Ureter (tissue), 1 donor: ENCODE results near the gene PXK. TPM values are rescaled to one million over a fixed set of nuclear protein-coding genes. Genes with fewer than 3 reads are reported as not detected.

Source experiments
- DNase-seq: peaks from one replicate; pipeline ENCODE4 v3.0.0-alpha.2; 2020; ENCODE audit warnings: low spot score
- total RNA-seq: library from RNA; stranded (reverse); gene quantifications from one replicate; pipeline ENCODE4 v1.2.4, GENCODE V29; 2023
- donor health status: DM: yes; HTN: yes; CAD: no.

PXK gene
- total RNA-seq, 1 donor from 2014 or later = 26.8 TPM

DNA sequence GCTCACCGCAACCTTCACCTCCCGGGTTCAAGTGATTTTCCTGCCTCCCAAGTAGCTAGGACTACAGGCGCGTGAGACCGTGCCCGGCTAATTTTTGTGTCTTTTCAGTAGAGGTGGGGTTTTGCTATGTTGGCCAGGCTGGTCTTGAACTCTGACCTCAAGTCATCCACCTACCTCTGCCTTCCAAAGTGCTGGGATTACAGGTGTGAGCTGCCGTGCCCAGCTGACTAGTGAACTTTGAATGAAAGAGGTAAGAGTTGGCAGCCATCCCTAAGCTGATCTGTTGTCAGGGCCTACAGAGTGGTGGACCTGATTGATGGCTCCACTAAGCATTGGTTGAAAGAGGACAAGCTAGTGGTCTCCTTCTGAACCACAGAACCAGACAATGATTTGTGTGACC is 15.3 kb downstream of the PXK start:
- DNase-seq = no peak

DNA sequence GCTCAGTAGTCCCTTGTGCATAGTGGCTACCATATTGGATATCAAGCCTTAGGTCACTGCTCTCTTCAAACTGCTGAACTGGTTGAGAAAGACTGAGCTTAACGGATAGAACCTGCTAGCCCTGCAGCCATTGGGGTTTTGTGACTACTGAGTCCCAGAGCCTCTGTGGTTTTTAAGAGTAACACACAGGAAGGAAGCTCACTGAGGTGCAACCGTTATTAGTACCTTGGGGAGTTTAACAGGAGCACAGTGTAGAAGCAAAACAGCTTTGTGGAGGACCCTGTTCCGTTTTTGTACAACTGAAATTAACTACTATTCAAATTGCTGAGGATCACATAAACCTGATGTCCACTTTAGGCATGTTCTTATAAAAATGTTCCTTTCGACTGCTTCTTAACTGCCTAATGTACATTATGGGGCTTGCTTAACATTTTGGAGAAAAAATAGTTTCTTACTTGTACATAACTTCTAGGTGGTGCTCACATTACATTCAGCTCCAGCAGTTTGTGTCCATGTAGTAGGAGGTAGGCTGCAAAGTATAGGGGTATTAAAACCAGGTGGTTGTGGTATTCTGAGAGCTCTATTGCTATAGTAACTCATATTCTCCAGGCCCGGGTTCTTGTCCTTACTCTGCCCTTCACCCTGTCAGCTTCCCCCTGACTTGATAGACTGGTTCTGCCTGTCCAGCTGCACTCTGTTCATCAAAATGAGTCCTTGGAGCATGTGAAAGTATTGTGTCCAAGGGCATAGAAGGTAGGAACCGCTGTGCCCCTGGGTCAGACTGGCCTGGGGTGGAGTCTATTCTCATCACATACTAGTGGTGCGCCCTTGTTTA is 17.3 kb downstream of the PXK start:
- no peak for DNase-seq

DNA sequence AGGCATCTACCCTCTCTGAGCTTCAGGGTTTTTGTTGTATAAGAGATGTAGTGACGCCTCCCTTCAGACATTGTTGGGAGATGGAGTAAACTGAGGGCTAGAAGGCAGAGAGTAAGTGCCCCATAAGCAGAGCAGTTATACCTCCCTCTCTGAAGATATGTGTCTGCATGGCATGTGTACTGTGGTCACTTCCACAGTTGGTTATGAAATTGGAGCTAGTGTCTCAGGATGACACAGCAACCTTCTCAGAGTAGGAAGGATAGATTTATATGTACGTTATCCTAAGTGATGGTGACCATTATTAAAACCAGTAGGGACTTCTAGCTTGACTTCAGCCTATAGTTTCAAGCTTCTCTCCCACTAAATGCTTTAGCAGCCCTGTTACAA is 17.9 kb downstream of the PXK start:
- no peak for DNase-seq

DNA sequence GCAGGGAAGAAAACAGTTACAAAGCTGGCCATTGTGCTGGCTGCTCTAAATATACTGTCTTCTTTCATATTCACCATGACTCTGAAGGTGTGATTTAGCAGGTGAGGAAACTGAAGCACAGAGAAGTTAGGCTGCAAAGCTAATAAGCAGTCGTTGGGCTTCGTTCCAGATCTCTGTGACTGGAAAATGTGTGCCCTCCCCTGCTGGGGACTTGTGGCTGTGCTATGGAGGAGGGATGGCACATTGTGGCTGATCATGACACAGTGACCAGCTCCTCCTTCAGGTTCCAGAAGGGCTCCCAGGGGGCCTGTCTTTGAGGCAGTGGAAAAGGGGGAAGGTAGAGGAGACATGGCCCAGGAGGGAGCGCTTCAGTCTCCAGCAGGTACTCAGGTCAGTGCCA is 19.2 kb downstream of the PXK start:
- no peak for DNase-seq

DNA sequence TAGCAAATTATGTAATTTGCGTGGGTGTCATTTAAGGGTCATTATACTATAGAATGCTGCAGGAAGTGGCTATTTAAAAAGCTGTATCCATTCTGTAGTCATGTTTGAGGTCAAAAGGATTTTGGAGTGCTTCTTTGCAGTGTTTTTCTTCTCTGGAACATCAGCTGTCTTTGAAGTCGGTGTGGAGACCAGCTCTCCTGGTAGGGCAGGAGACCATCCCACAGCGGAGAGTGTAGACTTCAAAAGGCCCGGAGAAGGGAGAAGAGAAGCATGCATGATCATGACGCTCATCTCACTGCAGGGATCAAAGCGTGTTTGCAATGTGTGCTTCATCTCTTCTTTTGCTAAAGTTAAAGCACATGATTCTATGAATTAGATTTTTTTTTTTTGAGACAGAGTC is 19.9 kb downstream of the PXK start:
- DNase-seq = no peak

DNA sequence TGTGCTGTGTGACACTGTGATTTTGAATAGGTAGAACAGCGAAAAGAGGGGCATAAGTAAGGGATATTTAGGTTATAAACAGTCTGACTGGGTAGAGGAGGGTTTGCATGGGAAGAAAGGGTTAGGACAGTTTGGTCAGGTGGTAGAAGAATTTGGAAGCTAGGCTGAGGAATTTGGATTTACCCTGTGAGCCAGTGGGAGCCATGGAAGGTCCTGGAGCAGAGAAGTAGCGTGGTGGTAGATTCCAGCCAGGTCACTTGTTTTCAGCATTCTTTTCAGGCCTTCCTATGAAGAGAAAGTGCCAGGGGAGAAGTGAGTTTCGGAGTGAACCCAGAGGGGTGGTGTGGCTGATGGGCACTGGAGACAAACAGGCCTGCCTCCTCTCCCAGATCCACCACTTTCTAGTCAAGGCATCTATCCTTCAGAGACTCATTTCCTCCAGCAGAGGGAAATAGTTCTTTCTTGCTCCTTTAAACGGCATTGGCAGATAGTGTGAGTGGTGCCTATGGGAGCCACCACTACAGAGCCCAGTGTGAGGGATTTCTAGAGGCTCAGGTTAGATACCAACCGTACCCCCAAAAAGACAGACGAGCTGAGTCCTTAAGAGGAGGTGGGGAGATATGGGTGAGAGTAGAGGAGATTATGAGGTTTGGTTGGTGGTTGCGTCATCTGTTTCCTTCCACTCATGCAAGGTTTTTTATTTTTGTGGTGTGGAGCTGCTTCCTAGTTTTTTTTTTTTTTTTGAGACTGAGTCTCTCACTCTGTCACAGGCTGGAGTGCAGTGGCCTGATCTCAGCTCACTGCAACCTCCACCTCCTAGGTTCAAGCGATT is 21.2 kb downstream of the PXK start:
- no peak for DNase-seq

DNA sequence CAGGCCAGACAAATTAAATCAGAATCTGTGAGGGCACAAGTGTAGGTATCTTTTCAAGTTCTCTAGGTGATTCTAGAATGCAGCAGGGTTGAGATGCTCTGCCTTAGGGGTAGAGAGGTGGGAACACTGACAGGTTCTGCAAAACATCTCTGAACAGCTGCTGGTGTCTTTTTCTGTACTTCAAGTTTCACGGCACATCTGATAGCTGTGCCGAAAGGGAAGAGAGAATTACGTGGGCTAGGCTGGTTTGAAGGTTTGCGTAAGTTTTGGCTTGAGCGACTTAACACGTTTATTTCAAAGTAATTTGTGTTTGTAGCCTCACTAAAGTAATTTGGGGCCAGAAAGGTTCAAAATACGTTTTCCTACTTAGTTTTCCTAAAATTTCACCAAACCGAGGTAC is 22.5 kb downstream of the PXK start:
- DNase-seq = no peak

DNA sequence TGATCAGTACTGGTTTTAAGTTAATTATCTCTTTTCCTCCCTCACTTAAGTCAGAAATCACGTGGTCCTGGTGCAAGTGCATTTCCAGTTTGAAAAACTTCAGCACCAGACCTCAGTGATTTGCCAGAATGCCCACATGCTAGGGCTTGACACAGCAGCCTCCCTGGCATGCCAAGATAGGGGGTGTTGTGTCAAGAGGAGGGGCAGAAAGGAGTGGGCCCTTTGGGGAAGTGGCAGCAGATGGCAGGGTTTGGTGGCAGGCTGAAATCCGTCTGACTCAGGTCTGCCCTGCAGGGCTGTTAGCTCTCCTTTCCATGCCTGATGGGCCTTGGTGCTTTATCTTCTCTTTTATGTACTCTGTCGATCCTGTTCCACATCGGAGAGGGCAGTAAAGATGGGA is 23.4 kb downstream of the PXK start:
- DNase-seq = peak; percentile 56

DNA sequence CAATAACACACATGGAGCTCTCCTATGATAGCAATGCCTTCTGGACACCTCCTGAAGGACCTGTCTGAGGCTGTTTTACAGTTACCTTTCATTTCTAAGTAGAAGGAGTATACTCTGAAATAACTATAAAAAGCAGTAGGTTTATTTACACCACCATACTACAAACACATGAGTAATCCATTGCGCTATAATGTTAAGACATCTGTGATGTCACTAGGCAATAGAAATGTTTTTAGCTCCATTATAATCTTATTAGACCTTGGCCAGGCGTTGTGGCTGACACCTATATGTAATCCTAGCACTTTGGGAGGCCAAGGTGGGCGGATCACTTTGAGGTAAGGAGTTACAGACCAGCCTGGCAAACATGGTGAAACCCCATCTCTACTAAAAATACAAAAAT is 24.7 kb downstream of the PXK start:
- DNase-seq = no peak

DNA sequence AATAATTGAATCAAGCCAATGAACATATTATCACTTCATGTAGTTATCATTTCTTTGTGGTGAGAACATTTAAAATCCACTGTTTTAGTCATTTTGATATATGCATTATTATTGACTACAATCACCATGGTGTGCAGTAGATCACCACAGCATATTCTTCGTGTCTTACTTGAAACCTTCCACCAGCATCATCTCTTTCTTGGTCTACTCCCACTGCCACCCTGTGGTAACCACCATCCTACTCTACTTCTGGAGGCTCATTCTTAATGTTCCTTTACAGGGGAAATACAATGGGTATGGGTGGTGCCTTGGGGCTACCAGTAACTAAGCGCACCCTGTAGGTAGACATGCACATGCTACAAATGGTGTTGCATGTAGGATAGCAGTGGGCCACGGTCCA is 25.4 kb downstream of the PXK start:
- DNase-seq = no peak

DNA sequence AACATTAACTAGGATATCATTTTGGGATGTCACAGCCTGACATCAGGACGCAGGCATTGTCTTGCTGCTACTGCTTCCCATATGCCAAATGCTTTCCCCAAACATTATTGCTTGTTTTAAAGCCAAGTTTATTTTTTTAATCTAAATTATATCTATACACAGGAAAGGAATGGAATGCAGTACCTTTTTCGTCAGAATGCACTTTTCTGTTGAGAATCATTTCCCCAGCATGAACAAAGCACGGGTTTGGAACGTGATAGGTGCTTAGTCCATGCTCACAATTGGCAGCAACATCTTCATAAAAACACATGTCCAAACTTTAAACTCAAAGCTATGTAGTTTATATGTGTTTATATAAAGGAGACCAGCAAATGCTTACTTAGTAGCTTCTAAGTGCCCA is 26.1 kb downstream of the PXK start:
- DNase-seq = no peak

DNA sequence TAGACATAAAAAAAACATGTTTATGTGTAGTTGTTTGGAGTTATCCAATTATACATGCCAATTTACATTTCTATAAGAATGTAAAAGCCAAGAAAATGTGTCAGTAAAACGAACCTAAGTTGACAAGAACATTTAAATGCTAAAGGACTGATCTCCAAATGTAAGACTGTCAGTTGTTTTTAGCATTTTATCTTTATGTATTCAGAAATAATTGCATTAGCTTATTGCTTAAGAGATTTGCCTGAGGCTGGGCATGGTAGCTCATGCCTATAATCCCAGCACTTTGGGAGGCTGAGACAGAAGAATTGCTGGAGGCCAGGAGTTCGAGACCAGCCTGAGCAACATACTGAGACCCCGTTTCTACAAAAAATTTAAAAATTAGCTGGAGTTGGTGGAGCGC is 26.9 kb downstream of the PXK start:
- no peak for DNase-seq

DNA sequence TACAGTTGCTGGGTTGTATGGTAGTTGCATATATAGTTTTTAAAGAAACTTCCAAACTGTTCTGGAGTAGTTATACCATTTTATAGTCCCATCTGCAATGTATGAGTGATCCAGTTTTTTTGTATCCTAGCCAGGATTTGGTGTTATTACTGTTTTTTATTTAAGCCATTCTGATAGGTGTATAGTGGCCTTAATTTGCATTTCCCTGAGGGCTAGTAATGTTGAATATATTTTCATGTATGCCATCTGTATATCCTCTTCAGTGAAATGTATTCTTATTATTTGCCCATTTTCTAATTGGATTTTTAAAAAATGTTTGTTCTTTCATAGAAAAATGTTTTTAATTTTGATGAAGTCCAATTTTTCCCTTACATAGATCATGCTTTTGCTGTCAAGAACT is 29.2 kb downstream of the PXK start:
- no peak for DNase-seq

DNA sequence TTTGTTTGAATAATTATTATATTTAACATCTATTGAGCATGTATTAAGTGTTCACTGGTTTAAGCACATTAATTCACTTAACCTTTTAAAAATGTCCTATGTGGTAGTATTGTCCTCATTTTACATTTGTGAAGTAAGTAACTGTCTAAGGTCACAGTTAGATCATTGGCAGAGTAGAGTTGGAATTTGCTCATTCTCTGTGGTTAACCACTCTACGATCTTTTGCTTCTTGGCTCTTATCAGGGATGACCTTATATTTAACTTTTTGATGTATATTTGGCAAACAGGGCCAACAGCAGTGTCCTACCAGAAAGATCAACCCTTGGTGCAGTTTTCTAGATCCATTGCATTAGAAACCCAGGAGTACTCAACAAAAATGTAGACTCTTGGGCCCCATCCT is 34.0 kb downstream of the PXK start:
- DNase-seq = no peak

DNA sequence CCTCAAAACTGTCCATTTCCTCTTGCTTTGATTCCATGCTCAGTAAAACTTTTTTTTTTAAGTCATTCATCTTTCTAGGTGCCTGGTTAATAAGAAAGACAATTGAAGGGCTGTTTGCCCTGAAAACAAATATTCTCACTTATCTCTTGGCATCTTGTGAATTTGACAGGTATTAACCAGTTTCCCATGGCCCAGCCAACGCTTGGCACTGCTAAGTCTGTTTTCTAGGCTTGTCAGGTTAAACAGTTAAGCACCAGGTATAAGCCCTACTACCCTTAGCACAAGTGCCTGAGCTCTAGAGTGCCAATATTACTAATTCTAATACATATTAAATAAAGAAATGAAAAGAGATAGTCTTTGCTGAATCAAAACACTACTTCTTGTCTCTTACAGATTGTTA is 36.3 kb downstream of the PXK start:
- DNase-seq = no peak

DNA sequence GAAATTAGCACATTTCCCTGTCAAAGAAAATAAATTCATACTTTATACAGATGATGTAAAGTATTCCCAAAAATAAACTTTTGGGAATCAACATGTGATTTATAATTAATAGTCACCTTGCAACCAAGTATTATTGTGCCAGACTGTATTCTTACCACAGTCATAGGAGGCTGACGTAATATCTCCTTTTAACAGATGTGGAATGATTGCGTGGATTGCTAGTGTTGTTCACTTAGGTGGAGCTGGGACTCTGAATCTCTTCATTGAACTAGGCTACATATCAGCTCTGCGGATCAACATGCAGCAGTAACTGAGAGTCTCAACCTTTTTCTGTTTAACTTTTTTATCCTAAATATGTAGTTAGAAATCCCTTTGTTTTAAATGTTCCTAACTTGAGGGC is 37.2 kb downstream of the PXK start:
- no peak for DNase-seq

DNA sequence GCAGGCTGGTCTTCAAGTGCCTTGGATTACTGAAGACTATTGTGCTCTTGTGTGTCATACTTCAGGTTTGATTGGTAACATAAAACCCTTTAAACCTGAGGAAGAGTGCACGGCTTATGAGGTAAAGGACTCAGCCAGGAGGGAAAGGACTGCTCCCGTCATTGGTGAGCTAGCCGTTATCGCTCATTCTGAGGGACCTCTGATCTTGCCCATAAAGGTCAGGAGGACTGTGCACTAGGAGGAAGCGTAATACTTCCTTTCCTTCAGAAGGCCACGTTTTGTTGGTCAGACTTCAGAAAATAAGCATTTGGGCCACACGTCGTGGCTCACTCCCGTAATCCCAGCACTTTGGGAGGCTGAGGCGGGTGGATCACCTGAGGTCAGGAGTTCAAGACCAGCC is 37.7 kb downstream of the PXK start:
- no peak for DNase-seq

DNA sequence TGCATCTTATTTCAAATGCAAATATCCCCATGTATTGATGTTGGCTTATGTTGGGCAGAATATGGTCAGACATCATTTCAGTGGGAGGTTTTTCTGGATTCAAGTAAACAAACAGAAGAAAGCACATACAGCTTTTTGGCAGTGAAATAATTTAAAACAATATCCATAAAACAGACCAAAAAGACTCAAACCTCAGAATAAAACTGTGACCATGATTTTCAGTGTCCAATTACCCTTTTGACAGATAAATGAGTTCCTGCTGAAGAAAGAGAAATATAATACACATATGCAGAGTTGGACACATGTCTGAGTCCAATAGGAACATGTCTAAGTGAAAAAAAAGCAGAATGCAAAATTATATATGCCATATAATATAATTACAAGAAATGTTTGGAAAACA is 39.1 kb downstream of the PXK start:
- no peak for DNase-seq

DNA sequence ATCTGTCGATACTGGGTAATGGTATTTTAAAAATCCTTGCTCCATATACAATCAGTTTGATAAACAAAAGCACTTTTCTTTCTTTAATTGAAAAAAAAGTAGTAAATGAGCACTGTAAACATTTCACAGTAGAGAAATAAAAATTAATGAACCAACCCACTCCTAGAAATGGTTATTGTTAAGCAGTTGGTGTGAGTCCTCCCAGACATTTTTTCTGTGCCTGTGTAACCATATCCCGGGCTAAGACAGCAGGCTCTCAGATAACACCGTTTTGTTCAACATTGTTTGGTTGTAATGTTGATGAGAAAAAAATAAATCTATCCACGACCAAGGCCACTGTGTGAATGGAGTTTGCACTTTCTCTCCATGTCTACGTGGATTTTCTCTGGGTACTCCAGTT is 42.6 kb downstream of the PXK start:
- no peak for DNase-seq

DNA sequence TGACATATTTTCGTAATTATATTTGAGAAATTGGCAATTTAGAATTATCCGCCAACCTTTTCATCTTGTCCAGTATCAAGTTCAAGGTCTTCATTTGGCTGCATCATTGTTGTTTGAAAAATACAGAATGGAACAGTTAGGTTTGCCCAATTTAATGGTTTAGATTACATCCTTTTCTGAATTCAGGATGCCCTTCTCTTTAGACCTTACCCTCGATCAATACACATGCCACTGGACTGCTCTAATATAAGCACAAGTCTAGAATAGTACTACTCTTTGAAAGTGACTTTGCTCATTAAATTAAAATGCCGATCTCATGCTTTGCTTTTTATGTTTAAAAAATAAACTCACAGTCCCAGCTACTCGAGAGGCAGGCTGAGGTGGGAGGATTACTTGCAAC is 44.5 kb downstream of the PXK start:
- DNase-seq = no peak

DNA sequence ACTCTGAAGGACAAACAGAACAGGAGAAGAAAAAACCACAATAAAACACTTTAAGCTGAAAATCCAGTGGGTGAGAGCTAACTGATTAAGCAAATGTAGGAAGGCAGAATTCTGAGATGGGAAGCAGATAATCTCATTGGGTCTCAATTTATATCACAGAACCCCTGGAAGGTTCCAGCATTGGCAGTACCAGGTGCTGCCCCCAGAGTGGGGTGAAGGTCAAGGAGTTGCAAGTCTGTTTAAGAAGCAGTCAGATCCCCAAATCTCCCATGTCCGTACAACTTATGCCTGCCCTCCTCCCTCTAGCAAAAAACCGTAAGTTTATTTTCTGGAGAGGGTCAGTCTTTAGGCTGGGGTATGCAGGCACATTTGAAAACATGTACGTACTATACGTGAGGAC is 45.1 kb downstream of the PXK start:
- no peak for DNase-seq

DNA sequence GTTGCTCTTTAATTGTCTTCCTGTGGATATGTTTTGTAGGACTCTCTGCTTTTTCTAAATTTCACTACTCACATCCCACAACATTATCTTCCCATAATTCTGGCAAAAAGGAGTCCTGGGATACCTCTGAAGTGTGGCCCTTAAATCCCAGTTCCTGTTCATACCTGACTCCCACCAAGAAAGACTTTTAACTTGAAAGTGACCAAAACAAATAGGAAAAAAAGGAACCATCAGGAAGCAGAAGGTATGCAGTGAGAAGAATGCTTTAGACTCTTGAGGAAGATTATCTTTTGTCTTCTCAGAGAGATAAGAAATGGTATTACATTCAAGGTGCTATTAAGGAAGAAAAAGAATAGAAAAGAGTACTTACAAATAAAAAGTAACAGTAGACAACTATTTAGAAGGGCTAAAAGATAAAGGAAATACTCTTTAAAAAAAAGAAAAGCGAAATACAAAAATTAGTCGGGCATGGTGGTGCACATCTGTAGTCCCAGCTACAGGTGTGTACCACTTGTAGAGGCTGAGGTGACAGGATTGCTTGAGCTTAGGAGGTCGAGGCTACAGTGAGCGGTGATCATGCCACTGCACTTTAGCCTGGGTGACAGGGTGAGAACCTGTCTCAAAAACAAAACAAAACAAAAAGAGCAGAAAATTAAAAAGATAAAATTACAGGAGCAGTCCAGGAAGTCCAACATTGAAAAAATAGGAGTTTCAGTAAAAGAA is 46.8 kb downstream of the PXK start:
- no peak for DNase-seq

DNA sequence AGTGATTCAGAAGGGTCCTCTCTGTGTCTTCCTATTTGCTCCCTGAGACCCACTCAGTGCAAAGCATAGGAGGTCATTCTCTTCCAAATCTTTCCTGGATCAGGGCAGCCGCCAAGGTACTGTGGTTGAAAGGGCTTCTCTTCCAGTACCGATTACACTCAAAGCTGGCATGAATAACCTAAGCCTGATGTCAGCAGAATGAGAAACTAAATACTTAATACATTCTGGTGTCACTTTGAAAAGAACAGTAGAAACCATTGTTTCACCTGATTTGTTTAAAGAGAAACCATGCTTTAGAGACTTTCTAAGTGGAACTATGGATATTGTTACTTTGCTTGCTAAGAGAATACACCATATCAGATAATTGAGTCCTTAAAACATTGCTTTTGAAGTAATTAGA is 50.8 kb downstream of the PXK start:
- no peak for DNase-seq
